ES-I3 (cell line): ENCODE measurements around the gene CNIH2.

Source experiments
- H3K36me3 ChIP-seq: 2 replicates; pipeline ENCODE4 v1.6.1; 2013; ENCODE audit warnings: mild to moderate bottlenecking, low read length, control low read depth, moderate library complexity; ENCODE audit not compliant: insufficient read depth
- H3K4me1 ChIP-seq: 2 replicates; pipeline ENCODE4 v1.6.1; 2013; ENCODE audit warnings: mild to moderate bottlenecking, control low read depth, low read length; ENCODE audit not compliant: insufficient read depth
- H3K9ac ChIP-seq: 2 replicates; pipeline ENCODE4 v1.6.1; 2013; ENCODE audit warnings: low read depth, mild to moderate bottlenecking, low read length, moderate library complexity
- H3K9me3 ChIP-seq: 2 replicates; pipeline ENCODE4 v1.6.1; 2013; ENCODE audit warnings: mild to moderate bottlenecking, low read length, moderate library complexity; ENCODE audit not compliant: control insufficient read depth, insufficient read depth

The CNIH2 gene

DNA sequence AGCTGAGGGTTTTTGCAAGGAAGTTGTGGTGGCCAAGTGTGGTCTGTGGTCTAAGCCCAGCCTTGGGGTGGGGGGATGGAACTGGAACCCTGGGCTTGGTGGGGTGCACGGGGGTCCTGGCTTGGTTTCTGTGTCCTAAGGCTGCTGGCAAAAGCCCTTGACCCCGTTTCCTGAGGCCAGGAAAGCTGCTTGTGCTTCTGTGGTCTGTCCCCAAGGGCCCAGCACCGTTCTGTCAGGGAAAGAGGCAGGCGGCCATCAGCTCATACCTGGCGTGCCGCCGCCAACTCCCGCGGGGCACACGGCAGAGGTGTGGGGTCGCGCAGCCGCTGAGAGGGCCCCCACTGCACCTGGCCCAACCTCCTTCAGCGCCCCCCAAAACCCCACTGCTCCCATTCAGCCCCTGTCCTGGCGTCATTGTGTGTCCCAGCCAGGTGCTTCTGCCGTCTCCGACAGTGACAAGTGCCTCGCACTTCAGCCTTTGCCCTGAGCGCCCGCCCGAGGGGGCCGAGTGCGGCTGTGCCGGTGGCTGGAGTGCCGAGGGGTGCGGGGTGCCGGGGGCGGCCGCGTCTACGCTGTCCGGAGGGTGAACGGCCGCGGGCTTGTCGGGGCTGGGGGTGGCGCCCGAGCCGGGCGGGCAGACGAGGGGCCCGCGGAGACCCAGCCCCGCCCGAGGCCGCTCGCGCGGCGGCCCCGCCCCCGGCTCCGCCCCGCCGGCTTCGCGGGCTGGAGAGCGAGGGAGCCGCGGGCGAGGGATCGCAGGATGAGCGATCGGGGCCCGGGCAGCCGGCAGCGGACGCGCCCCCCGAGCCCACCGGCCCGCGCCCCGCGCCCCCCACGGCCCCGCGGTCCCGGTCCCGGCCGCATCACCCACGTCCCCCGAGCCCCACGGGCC is at the start of gene CNIH2:
Gene CNIH2, plus strand, starts transcription at position 705 of the 892 bp plus-strand sequence. CDS start 282 bp downstream, outside the sequence.
- Histone ChIP-seq H3K4me1 (peaks cover 7% of the 10 kb centered on the region; the same call in 1 of the 2 replicates), H3K9me3 (no peaks in the 10 kb centered on the region), H3K9ac (peak within 1 kb of the TSS; percentile 51), H3K36me3 (peaks cover 11% of the 10 kb centered on the region; the same call in 1 of the 2 replicates)

DNA sequence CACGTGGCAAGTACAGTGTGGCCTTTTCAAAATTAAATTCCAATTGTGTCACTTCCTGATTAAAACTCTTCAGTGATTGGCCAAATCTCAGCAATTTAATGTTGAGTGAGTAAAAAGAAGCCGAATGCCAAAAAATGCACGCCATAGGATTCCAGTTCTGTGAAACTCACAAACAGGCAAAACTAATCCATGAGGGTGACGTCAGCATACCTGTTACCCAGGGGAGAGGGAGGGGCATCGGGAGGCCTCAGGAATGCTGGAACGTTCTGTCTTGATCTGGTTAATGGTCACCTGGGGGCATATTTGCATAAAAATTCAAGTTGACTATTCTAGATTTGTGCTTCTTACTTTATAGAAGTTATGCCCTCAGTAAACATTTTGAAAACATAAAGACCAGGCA is 49.5 kb upstream of the CNIH2 start:
- no peaks in the 10 kb centered on the region for H3K9me3 ChIP-seq
- H3K4me1 ChIP-seq = peaks cover 4% of the 10 kb centered on the region; the same call in 1 of the 2 replicates
- H3K36me3 ChIP-seq = peaks cover 4% of the 10 kb centered on the region; the same call in 1 of the 2 replicates
- H3K9ac ChIP-seq = no peak overlapping the region

DNA sequence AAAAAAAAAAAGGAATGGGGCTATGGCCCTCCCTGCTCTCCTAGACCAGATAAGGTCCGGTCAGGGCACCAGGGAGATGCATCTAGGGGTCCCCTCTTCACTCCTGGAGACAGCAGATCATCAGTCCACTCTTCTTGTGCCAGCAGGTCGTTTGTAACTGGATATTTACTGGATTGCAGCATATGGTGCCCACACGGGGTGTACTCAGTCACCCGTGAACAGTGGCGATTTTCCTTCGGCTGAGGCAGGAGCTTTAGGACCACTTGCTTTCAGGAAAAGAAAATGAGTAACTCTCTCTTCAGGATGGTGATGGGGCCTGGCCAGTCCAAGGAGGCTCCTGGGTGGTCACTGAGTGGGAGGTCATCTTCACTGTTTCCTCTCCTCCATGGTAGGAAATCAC is 47.8 kb upstream of the CNIH2 start:
- Histone ChIP-seq H3K9ac (no peak overlapping the region), H3K4me1 (peaks cover 4% of the 10 kb centered on the region; the same call in 1 of the 2 replicates), H3K9me3 (no peaks in the 10 kb centered on the region), H3K36me3 (peaks cover 4% of the 10 kb centered on the region; the same call in 1 of the 2 replicates)

DNA sequence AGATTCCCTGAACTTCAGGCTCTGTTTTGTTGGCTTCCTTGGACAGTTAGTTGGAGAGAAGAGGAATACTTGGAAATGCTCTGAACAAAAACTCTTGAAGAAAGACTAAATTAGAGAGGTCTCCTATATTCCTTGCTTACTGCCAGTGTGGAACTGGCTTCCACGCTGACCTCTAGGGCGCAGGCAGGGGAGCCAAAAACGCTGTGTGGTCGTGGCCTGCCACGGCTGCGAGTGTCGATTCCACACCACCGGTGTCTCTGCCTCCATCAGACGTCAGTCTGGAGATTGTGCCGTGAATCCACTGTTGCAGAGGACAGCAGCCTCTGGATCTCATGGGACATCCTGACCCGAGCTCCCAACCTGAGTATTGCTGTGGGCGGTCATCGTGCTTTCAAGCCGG is 47.0 kb upstream of the CNIH2 start:
- Histone ChIP-seq H3K9me3 (no peaks in the 10 kb centered on the region), H3K36me3 (peaks cover 4% of the 10 kb centered on the region; the same call in 1 of the 2 replicates), H3K9ac (no peak overlapping the region), H3K4me1 (peaks cover 4% of the 10 kb centered on the region; the same call in 1 of the 2 replicates)

DNA sequence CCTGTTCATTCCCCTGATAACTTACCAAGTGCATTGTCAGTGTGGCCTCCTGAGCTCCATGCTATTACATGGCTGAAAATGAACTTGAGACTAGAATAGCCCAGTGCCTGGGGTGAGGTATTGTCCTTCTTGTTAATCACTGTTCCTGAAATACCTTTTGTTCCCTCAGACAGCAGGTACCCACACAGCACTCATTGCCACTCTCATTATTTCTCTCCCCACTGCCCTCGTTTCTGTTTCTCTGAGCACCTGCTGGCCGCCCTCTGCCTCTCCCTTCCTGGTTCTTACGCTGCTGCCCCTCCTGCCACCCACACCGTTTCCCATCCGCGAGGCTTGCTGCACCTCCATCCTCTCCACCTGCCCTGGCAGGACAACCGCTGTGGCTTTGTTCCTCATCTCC is 46.4 kb upstream of the CNIH2 start:
- H3K36me3 ChIP-seq = peaks cover 4% of the 10 kb centered on the region; the same call in 1 of the 2 replicates
- peaks cover 4% of the 10 kb centered on the region; the same call in 1 of the 2 replicates for H3K4me1 ChIP-seq
- no peaks in the 10 kb centered on the region for H3K9me3 ChIP-seq
- H3K9ac ChIP-seq = no peak overlapping the region

DNA sequence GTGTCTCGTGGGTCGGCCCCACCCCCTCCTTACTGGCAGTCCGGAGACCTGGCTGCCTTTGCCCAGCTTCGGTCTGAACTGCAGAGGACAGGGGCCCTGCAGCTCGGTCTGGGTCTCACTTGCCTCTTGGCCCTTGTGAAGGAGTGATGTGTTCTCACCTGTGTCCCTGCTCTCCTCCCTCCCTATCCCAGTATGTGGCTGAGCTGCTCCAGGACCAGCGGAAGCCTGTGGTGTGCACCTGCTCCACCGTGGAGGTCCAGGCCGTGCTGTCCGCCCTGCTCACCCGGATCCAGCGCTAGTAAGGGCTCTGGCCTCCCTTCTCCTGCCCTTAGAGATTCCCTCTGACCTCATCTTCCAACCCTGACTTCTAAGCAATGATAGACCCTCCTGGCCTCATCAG is 45.2 kb upstream of the CNIH2 start:
- Histone ChIP-seq H3K9ac (no peak overlapping the region), H3K9me3 (no peaks in the 10 kb centered on the region), H3K4me1 (peaks cover 4% of the 10 kb centered on the region; the same call in 1 of the 2 replicates), H3K36me3 (peaks cover 2% of the 10 kb centered on the region; the same call in 1 of the 2 replicates)

DNA sequence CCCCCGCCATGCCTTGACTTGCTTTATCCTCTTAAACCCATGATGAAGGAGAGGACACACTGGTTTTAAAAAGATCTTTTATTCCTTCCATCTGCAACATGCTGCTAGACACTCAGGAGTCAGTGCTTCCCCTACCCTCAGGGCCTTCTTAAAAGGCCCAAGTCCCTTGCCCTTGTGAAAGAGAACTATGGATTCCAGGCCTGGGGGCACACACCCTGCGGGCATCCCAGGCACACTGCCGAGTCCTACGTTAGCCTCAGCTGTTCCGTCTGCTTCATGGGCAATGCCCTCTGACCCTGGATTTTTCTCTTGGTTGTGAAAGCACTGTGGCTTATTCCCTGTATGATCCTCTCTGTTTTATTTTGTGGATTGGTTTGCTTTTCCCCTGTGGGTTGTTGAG is 44.7 kb upstream of the CNIH2 start:
- Histone ChIP-seq H3K9ac (no peak overlapping the region), H3K36me3 (no peaks in the 10 kb centered on the region)

DNA sequence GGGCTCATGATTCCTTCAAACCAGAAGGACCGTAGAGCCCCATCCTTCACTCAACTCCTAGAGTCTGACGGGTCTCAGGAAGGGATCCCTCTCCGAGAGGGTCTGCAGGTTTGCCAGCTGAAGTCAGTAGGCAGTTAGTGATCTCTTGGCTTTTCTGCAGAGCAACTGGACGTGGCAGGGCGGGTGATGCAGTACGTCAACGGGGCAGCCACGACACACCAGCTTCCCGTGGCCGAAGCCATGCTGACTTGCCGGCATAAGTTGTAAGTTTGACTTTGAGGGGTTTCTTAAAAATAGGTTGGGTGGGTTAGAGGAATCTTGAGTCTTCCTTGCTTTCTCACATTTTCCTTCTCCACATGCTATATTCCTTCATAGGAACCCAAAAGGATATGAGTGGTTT is 42.8 kb upstream of the CNIH2 start:
- Histone ChIP-seq H3K9ac (no peak overlapping the region), H3K9me3 (no peaks in the 10 kb centered on the region), H3K36me3 (no peaks in the 10 kb centered on the region), H3K4me1 (no peaks in the 10 kb centered on the region)

More for the DNA sequence above, 44.7 kb upstream of the CNIH2 start:
- Histone ChIP-seq H3K4me1 (peaks cover 3% of the 10 kb centered on the region; the same call in 1 of the 2 replicates), H3K9me3 (no peaks in the 10 kb centered on the region)

DNA sequence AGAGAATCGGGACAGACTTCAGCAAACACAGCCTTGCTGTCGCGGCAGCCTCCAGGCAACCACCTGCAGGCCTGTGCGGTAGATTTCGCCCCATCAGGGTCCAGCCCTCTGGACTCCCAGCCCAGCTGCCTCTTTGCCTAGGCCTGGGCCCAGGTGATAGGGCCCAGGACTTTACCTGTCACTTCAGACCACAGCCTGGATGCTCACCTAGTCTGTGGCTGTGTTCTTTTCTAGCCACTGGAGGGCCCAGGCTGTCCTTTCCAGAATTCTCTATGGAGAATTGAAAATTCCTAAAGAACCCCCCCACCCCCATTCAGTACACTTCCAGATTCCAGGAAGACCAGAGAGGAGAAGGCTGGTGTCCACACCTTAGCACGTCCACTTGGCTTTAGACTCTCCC is 40.1 kb upstream of the CNIH2 start:
- Histone ChIP-seq H3K36me3 (no peaks in the 10 kb centered on the region), H3K9me3 (no peaks in the 10 kb centered on the region), H3K9ac (no peak overlapping the region), H3K4me1 (no peaks in the 10 kb centered on the region)

DNA sequence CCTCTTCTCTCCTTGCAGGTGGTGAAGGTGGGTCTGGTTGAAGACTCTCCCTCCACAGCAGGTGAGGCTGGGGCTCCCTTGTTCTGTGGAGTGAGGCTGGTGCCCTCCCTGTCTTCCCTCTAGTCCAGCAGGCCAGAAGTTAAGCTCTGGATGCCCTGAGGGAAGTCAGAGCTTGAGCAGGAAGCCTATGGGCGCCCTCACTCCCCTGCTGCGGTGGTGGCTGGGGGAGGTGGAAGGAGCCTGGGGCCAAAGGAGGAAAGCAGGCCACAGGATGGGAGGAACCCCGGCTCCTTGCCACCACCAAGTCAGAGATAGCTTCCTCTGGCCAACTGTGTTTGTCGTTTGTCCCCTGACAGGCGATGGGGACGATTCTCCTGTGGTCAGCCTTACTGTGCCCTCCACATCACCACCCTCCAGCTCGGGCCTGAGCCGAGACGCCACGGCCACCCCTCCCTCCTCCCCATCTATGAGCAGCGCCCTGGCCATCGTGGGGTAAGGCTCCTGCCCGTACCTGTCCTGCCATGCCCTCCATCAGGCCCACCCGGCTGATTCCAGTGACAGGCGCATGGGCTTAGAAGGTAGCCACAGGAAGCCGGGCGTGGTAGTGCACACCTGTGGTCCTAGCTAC is 39.1 kb upstream of the CNIH2 start:
- H3K9me3 ChIP-seq = no peaks in the 10 kb centered on the region
- no peaks in the 10 kb centered on the region for H3K4me1 ChIP-seq
- no peak overlapping the region for H3K9ac ChIP-seq
- H3K36me3 ChIP-seq = no peaks in the 10 kb centered on the region

DNA sequence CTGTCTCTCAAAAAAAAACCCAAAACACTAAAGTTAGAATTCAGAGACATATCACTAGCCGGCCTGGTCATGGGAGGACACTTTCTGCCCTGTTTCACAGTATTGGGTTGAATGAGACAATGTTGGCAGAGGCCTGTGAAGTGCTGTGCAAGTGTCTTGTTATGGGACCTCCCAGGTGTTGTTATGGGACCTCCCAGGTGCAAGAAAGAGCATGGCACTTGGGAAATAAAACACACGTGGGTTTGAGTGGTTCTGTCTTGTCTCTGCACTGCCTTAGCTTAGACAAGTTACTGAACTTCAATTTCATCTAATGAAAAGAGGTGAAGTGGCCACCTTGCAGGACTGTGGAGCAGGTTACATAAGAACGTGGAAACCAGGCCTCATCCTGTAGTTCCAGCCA is 38.5 kb upstream of the CNIH2 start:
- Histone ChIP-seq H3K9ac (no peak overlapping the region), H3K9me3 (no peaks in the 10 kb centered on the region), H3K4me1 (no peaks in the 10 kb centered on the region), H3K36me3 (no peaks in the 10 kb centered on the region)

DNA sequence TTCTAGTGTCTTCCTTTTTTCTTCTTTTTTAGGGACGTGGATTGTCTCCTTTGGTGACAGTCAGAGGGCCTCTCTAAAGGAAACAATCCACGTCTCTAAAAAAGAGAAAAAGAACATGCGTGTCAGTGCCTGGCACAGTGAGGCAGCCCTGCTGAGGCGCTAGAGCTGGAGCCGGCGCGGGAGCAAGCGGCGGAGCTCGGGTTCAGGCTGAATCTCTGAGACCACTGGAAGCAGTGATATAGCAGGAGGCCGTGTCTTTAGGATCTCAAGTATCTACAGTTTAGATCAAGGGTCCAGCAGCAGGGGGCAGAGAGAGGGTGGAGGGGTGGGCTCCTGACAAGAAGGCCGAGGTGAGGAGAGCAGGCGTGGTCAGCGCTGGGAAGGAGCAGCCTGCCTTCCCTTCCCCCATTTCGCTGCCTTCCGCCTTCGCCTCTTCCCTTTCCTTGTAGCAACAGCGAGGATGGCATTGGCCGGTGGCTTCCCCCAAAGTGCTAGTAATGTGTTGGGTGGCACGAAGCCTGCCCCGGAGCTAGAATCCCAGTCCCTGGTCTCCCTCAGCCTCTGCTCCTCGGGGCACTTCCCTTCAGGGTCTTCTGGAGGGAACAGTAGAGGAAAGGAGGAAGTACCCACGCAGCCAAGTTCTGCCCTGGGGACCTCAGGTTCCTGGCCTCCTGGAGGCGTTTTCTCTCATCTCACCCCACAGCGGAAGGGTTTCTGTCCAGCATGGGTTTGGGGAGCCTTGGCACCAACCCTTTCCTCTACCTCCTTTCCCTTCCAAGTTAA is 37.8 kb upstream of the CNIH2 start:
- no peak overlapping the region for H3K9ac ChIP-seq
- no peaks in the 10 kb centered on the region for H3K4me1 ChIP-seq
- H3K36me3 ChIP-seq = no peaks in the 10 kb centered on the region
- H3K9me3 ChIP-seq = no peaks in the 10 kb centered on the region

DNA sequence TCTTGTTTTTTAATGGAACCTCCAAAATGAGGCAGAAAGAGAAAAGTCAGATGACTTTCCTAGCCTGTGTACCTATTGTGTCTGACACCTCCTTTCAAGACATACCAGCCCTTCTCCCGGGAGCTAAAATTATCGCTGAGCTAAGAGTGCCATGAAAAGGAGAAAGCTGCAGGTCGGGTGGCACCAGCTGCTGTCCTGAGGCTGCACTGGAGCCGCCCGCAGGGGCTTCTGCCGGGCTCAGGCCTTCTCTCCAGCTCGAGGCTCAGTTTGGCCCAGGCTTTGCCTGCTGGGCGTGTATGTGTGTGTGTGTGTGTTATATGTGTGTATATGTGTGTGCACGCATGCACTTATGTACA is 37.2 kb upstream of the CNIH2 start:
- Histone ChIP-seq H3K4me1 (no peaks in the 10 kb centered on the region), H3K36me3 (no peaks in the 10 kb centered on the region), H3K9ac (no peak overlapping the region), H3K9me3 (no peaks in the 10 kb centered on the region)

DNA sequence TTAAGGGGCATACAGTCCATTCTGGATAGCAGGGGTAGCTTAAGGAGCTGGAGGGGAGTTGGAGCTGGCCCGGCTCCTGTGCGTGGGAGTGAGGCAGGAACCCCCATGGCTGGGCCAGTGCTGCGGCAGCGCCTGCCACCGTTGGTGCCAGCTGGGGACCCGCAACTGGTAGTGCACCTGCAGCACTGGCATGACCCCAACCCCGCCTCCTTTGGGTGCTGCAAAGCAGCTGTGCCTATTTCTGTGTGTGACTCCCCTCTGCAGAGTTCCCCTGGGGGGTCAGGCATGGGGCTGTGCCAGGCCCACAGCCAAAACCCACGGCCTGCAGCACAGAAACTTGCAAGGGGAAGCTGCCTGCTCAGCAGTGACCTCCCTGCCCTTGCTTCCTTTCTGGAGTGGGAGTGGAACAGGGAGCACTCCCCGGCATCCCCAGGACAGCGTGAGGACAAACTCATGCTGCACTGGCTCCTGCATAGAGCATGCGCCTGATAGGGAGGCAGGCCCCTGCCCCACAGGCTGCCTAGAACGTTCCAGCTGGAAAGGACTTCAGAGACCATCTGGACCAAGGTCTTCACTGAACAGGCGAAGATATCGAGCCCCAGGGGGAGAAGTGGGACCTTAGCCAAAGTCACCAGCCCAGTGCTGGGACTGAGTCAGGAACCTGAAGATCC is 35.7 kb upstream of the CNIH2 start:
- Histone ChIP-seq H3K9me3 (no peaks in the 10 kb centered on the region), H3K4me1 (no peaks in the 10 kb centered on the region), H3K9ac (no peak overlapping the region), H3K36me3 (no peaks in the 10 kb centered on the region)
